B cell (primary cell): ENCODE results near the gene UNC5A.

ENCODE experiments used
- EZH2 ChIP-seq: IDR thresholded peaks from 2 replicates; pipeline ENCODE4 v1.6.1; 2012; ENCODE audit warnings: borderline replicate concordance, low read depth, mild to moderate bottlenecking, moderate library complexity, low read length; ENCODE audit not compliant: insufficient read depth, poor library complexity, severe bottlenecking
- TF ChIP-seq, protein P1 (sequence below): fragments of 200-600 bp; IDR thresholded peaks from one replicate; pipeline ENCODE4 v1.8.0; 2022; ENCODE audit warnings: antibody characterized with exemption, mild to moderate bottlenecking

DNA sequence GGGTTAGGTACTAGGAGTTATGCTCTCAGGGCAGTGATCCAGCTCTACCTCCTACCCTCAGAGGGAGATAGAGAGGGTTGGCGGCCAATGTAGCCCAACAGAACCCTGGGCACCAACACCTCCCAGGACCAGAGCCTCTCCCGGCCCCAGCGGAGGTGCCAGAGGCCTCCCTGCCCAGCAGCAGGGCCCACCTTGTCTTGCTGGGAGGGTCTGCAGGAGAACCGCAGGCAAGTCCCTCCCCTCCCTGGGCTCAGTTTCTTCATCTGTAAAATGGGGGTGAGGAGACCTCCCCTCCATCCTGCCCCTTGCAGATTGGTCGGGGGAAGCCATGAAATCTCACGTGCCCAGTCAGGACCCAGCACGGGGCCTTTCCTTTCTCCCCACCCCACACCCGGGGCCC is 54.4 kb downstream of the UNC5A start:
- no peak for TF ChIP-seq EZH2
- TF ChIP-seq, protein P1, sequence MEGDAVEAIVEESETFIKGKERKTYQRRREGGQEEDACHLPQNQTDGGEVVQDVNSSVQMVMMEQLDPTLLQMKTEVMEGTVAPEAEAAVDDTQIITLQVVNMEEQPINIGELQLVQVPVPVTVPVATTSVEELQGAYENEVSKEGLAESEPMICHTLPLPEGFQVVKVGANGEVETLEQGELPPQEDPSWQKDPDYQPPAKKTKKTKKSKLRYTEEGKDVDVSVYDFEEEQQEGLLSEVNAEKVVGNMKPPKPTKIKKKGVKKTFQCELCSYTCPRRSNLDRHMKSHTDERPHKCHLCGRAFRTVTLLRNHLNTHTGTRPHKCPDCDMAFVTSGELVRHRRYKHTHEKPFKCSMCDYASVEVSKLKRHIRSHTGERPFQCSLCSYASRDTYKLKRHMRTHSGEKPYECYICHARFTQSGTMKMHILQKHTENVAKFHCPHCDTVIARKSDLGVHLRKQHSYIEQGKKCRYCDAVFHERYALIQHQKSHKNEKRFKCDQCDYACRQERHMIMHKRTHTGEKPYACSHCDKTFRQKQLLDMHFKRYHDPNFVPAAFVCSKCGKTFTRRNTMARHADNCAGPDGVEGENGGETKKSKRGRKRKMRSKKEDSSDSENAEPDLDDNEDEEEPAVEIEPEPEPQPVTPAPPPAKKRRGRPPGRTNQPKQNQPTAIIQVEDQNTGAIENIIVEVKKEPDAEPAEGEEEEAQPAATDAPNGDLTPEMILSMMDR: no peak
